ENCODE data around the gene TNNC1.

TNNC1 gene

GRCh38 chr3:52441772-52442332, 12.0 kb downstream of the TNNC1 start:
- DNase-seq, result no peak

- no peak for DNase-seq
Measured at GRCh38 chr3:52441091-52441771, 12.6 kb downstream of the TNNC1 start.

GRCh38 chr3:52440671-52441070, 13.2 kb downstream of the TNNC1 start:
- no peak for DNase-seq

GRCh38 chr3:52440249-52440551, 13.6 kb downstream of the TNNC1 start:
- no peak for DNase-seq

- DNase-seq, result no peak
Measured at GRCh38 chr3:52439426-52440248, 14.2 kb downstream of the TNNC1 start.

GRCh38 chr3:52438579-52439425, 15.0 kb downstream of the TNNC1 start:
- no peak for DNase-seq

- no peak for DNase-seq
Measured at GRCh38 chr3:52438104-52438376, 15.8 kb downstream of the TNNC1 start.

GRCh38 chr3:52437326-52438103, 16.3 kb downstream of the TNNC1 start:
- no peak for DNase-seq

GRCh38 chr3:52436500-52437149, 17.2 kb downstream of the TNNC1 start:
- no peak for DNase-seq

- DNase-seq, result no peak
Measured at GRCh38 chr3:52435246-52436101, 18.4 kb downstream of the TNNC1 start.

GRCh38 chr3:52434491-52435115, 19.2 kb downstream of the TNNC1 start:
- no peak for DNase-seq

GRCh38 chr3:52433996-52434479, 19.8 kb downstream of the TNNC1 start:
- no peak for DNase-seq

- DNase-seq, result no peak
Measured at GRCh38 chr3:52433328-52433995, 20.4 kb downstream of the TNNC1 start.

GRCh38 chr3:52432691-52433141, 21.1 kb downstream of the TNNC1 start:
- no peak for DNase-seq

- no peak for DNase-seq
Measured at GRCh38 chr3:52432225-52432624, 21.6 kb downstream of the TNNC1 start.

GRCh38 chr3:52431459-52432223, 22.2 kb downstream of the TNNC1 start:
- DNase-seq, result no peak

- no peak for DNase-seq
Measured at GRCh38 chr3:52430416-52430810, 23.4 kb downstream of the TNNC1 start.

GRCh38 chr3:52429779-52430415, 23.9 kb downstream of the TNNC1 start:
- DNase-seq, result no peak
